K562 (cell line): ENCODE measurements around the gene PDLIM7. TPM values are rescaled to one million over a fixed set of nuclear protein-coding genes. Genes with fewer than 3 reads are reported as not detected.

Experiments
- ATAC-seq: fragments of 200-7000 bp; cut with Tn5 transposase; 3 replicates; pipeline ENCODE4 v1.9.1; 2020; ENCODE audit warnings: moderate library complexity
- BruUV-seq: library from RNA; stranded (reverse); fragments of 400-500 nt; replicated peaks from 2 replicates; lab custom pipeline; 2021; lab: Mats Ljungman, UMichigan
- CTCF ChIA-PET: fragments of 300-600 bp; formaldehyde crosslinking; extraction: SDS; loops from one replicate; lab custom pipeline; 2021; ENCODE audit warnings: low intra/inter-chr PET ratio; lab: Yijun Ruan, JAX
- POLR2A ChIA-PET: fragments of 300-600, 350-650 bp; sonication (Branson Sonifier 250); formaldehyde crosslinking; extraction: SDS; loops from one replicate; lab custom pipeline; 2021; ENCODE audit warnings: antibody characterized with exemption, inconsistent platforms; lab: Yijun Ruan, JAX
- DNase-seq, 4 experiments: peaks; one replicate each; pipeline versions ENCODE4 v3.0.0 to v3.0.0-alpha.2; 2011 to 2018; ENCODE audit warnings: low spot score in 3 of 4, mixed read lengths in 3 of 4; ENCODE audit errors: extremely low read depth in 1 of 4
- FAIRE-seq: peaks from 2 replicates; lab custom pipeline; 2011; peaks lifted over from hg19 to GRCh38; lab: Jason Lieb, UNC
- H2AFZ ChIP-seq: 2 replicates; pipeline ENCODE4 v1.6.0; 2011; ENCODE audit warnings: low read depth, low read length, control low read depth, inconsistent platforms
- H3K27ac ChIP-seq: fragments of 200-600 bp; 3 replicates; pipeline ENCODE4 v1.8.0; 2011; ENCODE audit warnings: low read depth, mild to moderate bottlenecking, control low read depth, inconsistent platforms, low read length, moderate library complexity, mixed read lengths; ENCODE audit errors: extremely low read depth
- H3K27me3 ChIP-seq, 2 experiments: fragments of 300-600 bp in 1 of 2; 2 replicates in 1 of 2; 3 replicates in 1 of 2; pipeline versions ENCODE4 v1.6.0 to v1.8.0; 2011; ENCODE audit warnings: inconsistent platforms in 2 of 2, low read length in 2 of 2, mild to moderate bottlenecking in 1 of 2, mixed read lengths in 1 of 2, moderate library complexity in 1 of 2; ENCODE audit not compliant: control insufficient read depth in 2 of 2, insufficient read depth in 2 of 2
- H3K36me3 ChIP-seq: fragments of 300-600 bp; 3 replicates; pipeline ENCODE4 v1.8.0; 2011; ENCODE audit warnings: mild to moderate bottlenecking, low read length, inconsistent platforms; ENCODE audit not compliant: control insufficient read depth, insufficient read depth
- H3K4me1 ChIP-seq, 2 experiments: fragments of 200-600 bp in 1 of 2; replicated peaks in 1 of 2; 2 replicates in 1 of 2; 3 replicates in 1 of 2; pipeline versions ENCODE4 v1.5.1 to v1.8.0; 2011; ENCODE audit warnings: inconsistent platforms in 2 of 2, low read length in 2 of 2, mild to moderate bottlenecking in 1 of 2, mixed read lengths in 1 of 2, moderate library complexity in 1 of 2; ENCODE audit not compliant: control insufficient read depth in 2 of 2, insufficient read depth in 2 of 2
- H3K4me2 ChIP-seq: 2 replicates; pipeline ENCODE4 v1.6.1; 2011; ENCODE audit warnings: low read length, control low read depth, inconsistent platforms, mixed read lengths; ENCODE audit not compliant: insufficient read depth
- H3K4me3 ChIP-seq: fragments of 200-600 bp; sonication (generic), shearing (Covaris generic); 2 replicates; pipeline ENCODE4 v1.5.1; 2016; ENCODE audit warnings: control low read depth, inconsistent platforms
- H3K79me2 ChIP-seq: fragments of 200-600 bp; 3 replicates; pipeline ENCODE4 v1.8.0; 2011; ENCODE audit warnings: low read length, inconsistent platforms; ENCODE audit not compliant: control insufficient read depth, insufficient read depth
- H3K9ac ChIP-seq, 2 experiments: 2 replicates each; pipeline versions ENCODE4 v1.6.0 to v1.6.1; 2011; ENCODE audit warnings: low read depth in 2 of 2, low read length in 2 of 2, control low read depth in 1 of 2, inconsistent platforms in 1 of 2, mild to moderate bottlenecking in 1 of 2, mixed read lengths in 1 of 2; ENCODE audit not compliant: insufficient read depth in 1 of 2
- H3K9me1 ChIP-seq: one replicate; pipeline ENCODE4 v1.6.0; 2011; ENCODE audit warnings: inconsistent platforms, mild to moderate bottlenecking, low read length, moderate library complexity; ENCODE audit not compliant: control insufficient read depth, insufficient read depth
- H3K9me3 ChIP-seq: replicated peaks from 2 replicates; pipeline ENCODE4 v1.5.1; 2011; ENCODE audit warnings: low read depth, low read length, inconsistent platforms; ENCODE audit not compliant: control insufficient read depth, insufficient read depth
- H4K20me1 ChIP-seq: replicated peaks from 2 replicates; pipeline ENCODE4 v1.6.1; 2011; ENCODE audit warnings: low read length, inconsistent platforms, mixed read lengths; ENCODE audit not compliant: control insufficient read depth, insufficient read depth
- BRD9 ChIP-seq: fragments of 450-650 bp; IDR thresholded peaks from 2 replicates; pipeline ENCODE4 v1.6.1; 2018; ENCODE audit warnings: low read depth; ENCODE audit not compliant: partially characterized antibody
- CC2D1A ChIP-seq: fragments of 450-650 bp; IDR thresholded peaks from 2 replicates; pipeline ENCODE4 v1.6.1; 2017; ENCODE audit warnings: mild to moderate bottlenecking
- CHD1 ChIP-seq: fragments of 200-600 bp; sonication (generic); IDR thresholded peaks from one replicate; pipeline ENCODE4 v1.6.1; 2012; ENCODE audit warnings: mild to moderate bottlenecking, moderate library complexity, low read length, inconsistent platforms
- GATAD2B ChIP-seq: fragments of 450-650 bp; IDR thresholded peaks from 2 replicates; pipeline ENCODE4 v1.6.1; 2017; ENCODE audit warnings: mild to moderate bottlenecking, borderline replicate concordance
- ILF3 ChIP-seq: fragments of 450-650 bp; IDR thresholded peaks from 2 replicates; pipeline ENCODE4 v1.6.1; 2018; ENCODE audit warnings: antibody characterized with exemption, mild to moderate bottlenecking, moderate library complexity, borderline replicate concordance
- KDM5B ChIP-seq: fragments of 200-600 bp; sonication (generic); IDR thresholded peaks from 2 replicates; pipeline ENCODE4 v1.6.1; 2012; ENCODE audit warnings: low read depth, mild to moderate bottlenecking, moderate library complexity, low read length, control low read depth, inconsistent platforms; ENCODE audit not compliant: insufficient replicate concordance
- KLF10 ChIP-seq: fragments of 250-450 bp; sonication (Bioruptor Pico); IDR thresholded peaks from 2 replicates; pipeline ENCODE4 v1.6.1; 2021; ENCODE audit warnings: matching md5 sums
- POLR2B ChIP-seq: fragments of 450-650 bp; IDR thresholded peaks from 2 replicates; pipeline ENCODE4 v1.6.1; 2018; ENCODE audit warnings: low read depth; ENCODE audit not compliant: partially characterized antibody
- RHOXF2B ChIP-seq: fragments of 250-450 bp; sonication (Bioruptor Pico); conservative IDR thresholded peaks from 2 replicates; pipeline ENCODE4 v1.5.1; 2021
- SMAD4 ChIP-seq: fragments of 250-450 bp; sonication (Bioruptor Pico); conservative IDR thresholded peaks from 2 replicates; pipeline ENCODE4 v1.8.0; 2021; ENCODE audit warnings: inconsistent platforms, mild to moderate bottlenecking, moderate library complexity
- TFAM ChIP-seq: fragments of 250-450 bp; sonication (Bioruptor Pico); conservative IDR thresholded peaks from 2 replicates; pipeline ENCODE4 v1.5.0; 2021; ENCODE audit warnings: mild to moderate bottlenecking, moderate library complexity
- ZFP36 ChIP-seq: fragments of 150-350 bp; IDR thresholded peaks from 2 replicates; pipeline ENCODE4 v1.6.1; 2018; ENCODE audit warnings: low read length, low read depth; ENCODE audit not compliant: partially characterized antibody
- ZNF395 ChIP-seq: fragments of 200-800 bp; sonication (Bioruptor generic); IDR thresholded peaks from 2 replicates; pipeline ENCODE4 v1.6.1; 2017; ENCODE audit warnings: missing genetic modification characterization, missing compliant biosample characterization
- ZNF589 ChIP-seq: fragments of 200-800 bp; sonication (Bioruptor generic); IDR thresholded peaks from 2 replicates; pipeline ENCODE4 v1.6.1; 2016; ENCODE audit warnings: low read depth, missing genetic modification characterization, missing compliant biosample characterization
- ZNF639 ChIP-seq, 2 experiments: fragments of 200-800 bp in 1 of 2; sonication (Bioruptor generic) in 1 of 2; sonication (generic) in 1 of 2; formaldehyde crosslinking in 1 of 2; IDR thresholded peaks in 1 of 2; conservative IDR thresholded peaks in 1 of 2; 2 replicates each; pipeline versions ENCODE4 v1.5.0 to v1.6.1; 2016 to 2020; ENCODE audit warnings: missing compliant biosample characterization in 1 of 2, missing genetic modification characterization in 1 of 2, missing genetic modification reagents in 1 of 2
- WGBS: fragments of 100-300 bp; shearing (Covaris generic); methylation state at CpG from one replicate; pipeline ENCODE4 v1.1.6; 2016; ENCODE audit warnings: low coverage, mixed read lengths; ENCODE audit not compliant: insufficient coverage; ENCODE audit errors: missing lambda C conversion rate; 5-methylcytosine and 5-hydroxymethylcytosine counted together
- in situ Hi-C: fragments of 300-500 bp; cut with MboI; formaldehyde crosslinking; loops from 4 replicates; pipeline ENCODE4 v1.15.0; 2018; ENCODE audit warnings: inconsistent platforms, mixed read lengths
- intact Hi-C: fragments of 100-400 bp; cut with micrococcal nuclease; formaldehyde crosslinking; loops from 2 replicates; pipeline ENCODE4 v1.14.2; 2022
- polyA plus RNA-seq, 8 experiments: library from polyadenylated mRNA; depleted of rRNA in 4 of 8; stranded (reverse) in 5 of 8; unstranded in 3 of 8; fragments of >200 nt; fragmentation: Nextera tagmentation in 2 of 8; fragmentation: Illumina TruSeq in 1 of 8; extraction: Ambion mirVana in 2 of 8; extraction: Trizol in 1 of 8; gene quantifications; 2 replicates each; pipeline versions ENCODE4 v1.2.1 to v1.2.3, GENCODE V29; 2011 to 2014; ENCODE audit warnings: inconsistent platforms in 1 of 8, missing spikeins in 1 of 8
- total RNA-seq, 7 experiments: library from RNA; depleted of rRNA in 6 of 7; stranded (reverse); fragments of >200 nt in 6 of 7; fragmentation: Illumina TruSeq in 2 of 7; extraction: Trizol in 2 of 7; gene quantifications; 2 replicates each; pipeline versions ENCODE4 v1.2.1 to v1.2.3, GENCODE V29; 2011 to 2021; ENCODE audit warnings: low replicate concordance in 1 of 7

Gene PDLIM7
- total and polyA plus RNA-seq, 9 of the 15 experiments (the other 6 are each of a cell fraction or from before 2014, with no cell fraction given): 2.1 to 124 (median 32.6) TPM

- H3K4me1 ChIP-seq: peaks cover 19 to 53% of the 10 kb centered on the region in 2 experiments
- peak; percentile 68 for FAIRE-seq
- in situ Hi-C loops: loop anchor here (5.0 kb wide), 1 partner anchor 54 kb away; no protein-coding TSS in a partner anchor
- TF ChIP-seq KLF10 (peak; percentile 66), TFAM (CRISPR knock-in tag) (no peak), CC2D1A (no peak), ZNF639 (CRISPR knock-in tag; conservative IDR thresholded peaks at IDR 0.05 in 1 of 2, IDR thresholded peaks at IDR 0.05 in 1 of 2) (peak in 1 of 2 experiments; percentile 40; a peak in 1 of 4 replicates), SMAD4 (CRISPR knock-in tag) (peak; percentile 76), GATAD2B (peak; percentile 79; the same call in 1 of the 2 replicates), ZNF589 (no peak), RHOXF2B (CRISPR knock-in tag) (peak; percentile 90), ILF3 (peak; percentile 38; the same call in 1 of the 2 replicates), CHD1 (peak; percentile 54), ZNF395 (no peak), POLR2B (peak; percentile 87), ZFP36 (no peak), KDM5B (peak; percentile 30), BRD9 (no peak)
Measured at GRCh38 chr5:177446200-177447065, 51.0 kb downstream of the PDLIM7 start, which contains the start of gene PRR7. PRR7 (plus strand) TSS chr5:177446814; CDS start chr5:177455068, 8,254 bp downstream.

More at GRCh38 chr5:177446200-177447065, 51.0 kb downstream of the PDLIM7 start, which contains the start of gene PRR7:
- Histone ChIP-seq H3K27me3 (no peaks in the 10 kb centered on the region), H3K9me1 (peaks cover 3% of the 10 kb centered on the region), H3K9me3 (no peaks in the 10 kb centered on the region), H3K4me3 (peak within 1 kb of the TSS; percentile 62), H3K9ac (peak within 1 kb of the TSS; percentile 53 to 95), H3K79me2 (no peaks in the 10 kb centered on the region), H2AFZ (peak within 1 kb of the TSS; percentile 67), H3K36me3 (peaks cover 18% of the 10 kb centered on the region; the same call in 1 of the 3 replicates), H3K4me2 (peak within 1 kb of the TSS; percentile 81), H4K20me1 (peaks cover 25% of the 10 kb centered on the region), H3K27ac (peak within 1 kb of the TSS; percentile 59)
- intact Hi-C loops: loop anchor here (2.0 kb wide), 1 partner anchor 332 kb away; no protein-coding TSS in a partner anchor
- BruUV-seq: no TSS peak
- ATAC-seq: peak; percentile 59
- DNase-seq: peak; percentile 80 to 86 (median 86)
- ChIA-PET CTCF (interaction anchor here (0.6 to 1.9 kb wide), 3 partner anchors 42 to 76 kb away, joined by 3 to 9 read pairs (median 3); no protein-coding TSS in a partner anchor), POLR2A (interaction anchor here (0.5 to 11.8 kb wide), 9 partner anchors 8 to 52 kb away, joined by 3 to 210 read pairs (median 10); partner anchors contain the start of gene GRK6)
- WGBS: 1% methylated on average over 65 of the region's 89 CpGs
